Measurements from ENCODE around the gene RNF150.
A peak's percentile ranks its signal among the peaks of the same experiment; 100 is the strongest.

Gene RNF150

DNA sequence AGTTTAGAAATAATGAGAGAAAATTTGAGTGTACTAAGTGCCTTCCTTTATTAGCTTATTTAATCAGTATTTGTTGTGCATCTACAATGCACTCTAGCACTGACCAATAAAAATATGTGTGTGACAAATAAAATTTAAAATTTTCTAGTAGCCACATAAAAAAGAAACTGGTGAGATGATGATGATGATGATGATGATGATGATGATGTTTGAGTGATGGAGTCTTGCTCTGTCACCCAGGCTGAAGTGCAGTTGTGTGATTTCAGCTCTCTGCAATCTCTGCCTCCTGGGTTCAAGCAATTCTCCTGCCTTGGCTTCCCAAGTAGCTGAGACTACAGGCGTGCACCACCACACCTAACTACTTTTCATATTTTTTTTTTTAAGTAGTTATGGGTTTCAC, 110.2 kb downstream of the RNF150 start:
- DNase-seq (ENCODE audit: low spot score), result no peak

DNA sequence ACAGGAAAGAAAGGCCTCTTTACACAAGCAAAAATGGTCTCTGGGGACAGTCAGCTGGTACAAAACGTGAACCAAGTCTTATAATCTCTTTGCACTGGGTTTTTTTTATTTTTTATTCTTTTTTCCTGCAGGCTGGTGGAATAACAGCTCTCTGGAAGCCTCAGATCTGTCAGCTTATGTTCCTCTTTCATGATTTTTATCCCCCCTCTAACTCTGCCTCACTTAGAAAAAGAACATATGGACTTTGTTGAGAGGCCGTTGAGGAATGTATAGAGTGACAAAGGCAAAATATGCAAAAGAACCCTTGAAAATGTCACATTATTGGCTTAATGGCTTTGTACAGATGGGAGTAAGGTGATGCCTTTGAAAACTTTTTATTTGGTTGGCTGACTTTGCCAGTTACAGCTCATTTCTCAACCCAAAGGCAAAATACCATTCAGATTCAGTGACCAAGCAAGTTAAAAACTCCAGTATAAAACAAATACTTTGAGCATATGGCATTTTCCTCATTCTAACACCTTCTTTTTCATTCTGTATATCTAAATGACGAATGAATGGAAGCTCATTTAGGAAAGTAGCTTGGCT, 111.1 kb downstream of the RNF150 start:
- no peak for DNase-seq (ENCODE audit: low spot score)

DNA sequence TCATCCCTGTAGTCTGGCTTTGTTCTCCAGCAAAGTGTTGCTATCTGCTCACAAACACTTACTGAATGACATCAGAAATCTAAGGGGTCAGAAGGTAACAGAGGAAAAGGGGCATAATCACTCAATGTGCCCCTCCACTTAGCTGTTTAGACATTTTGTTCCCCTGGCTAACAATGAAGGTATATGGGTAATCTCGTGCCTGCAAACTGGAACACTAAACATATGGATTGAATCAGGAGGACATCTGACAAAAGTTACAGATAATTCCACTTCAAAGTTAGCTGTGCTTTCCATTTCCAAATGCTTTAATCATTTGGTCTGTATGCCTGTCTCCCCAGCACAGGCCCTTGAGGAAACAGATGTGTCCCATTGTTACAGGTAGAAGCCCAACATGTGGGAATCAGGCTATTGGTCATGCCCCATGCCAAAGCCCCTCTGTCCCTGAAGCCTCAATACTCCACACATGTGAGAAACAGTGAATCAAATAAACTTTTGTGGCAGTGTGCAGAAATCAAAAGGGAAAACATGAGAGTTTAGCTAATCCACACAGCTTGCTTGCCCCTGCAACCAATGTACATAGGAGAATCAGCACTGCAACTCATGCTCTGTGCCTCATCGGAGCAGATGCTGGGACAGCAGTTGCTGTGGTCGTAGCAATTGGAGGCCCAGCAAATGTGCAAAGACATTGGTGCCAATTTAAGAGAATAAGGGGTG, 111.7 kb downstream of the RNF150 start:
- DNase-seq (ENCODE audit: low spot score), result no peak

DNA sequence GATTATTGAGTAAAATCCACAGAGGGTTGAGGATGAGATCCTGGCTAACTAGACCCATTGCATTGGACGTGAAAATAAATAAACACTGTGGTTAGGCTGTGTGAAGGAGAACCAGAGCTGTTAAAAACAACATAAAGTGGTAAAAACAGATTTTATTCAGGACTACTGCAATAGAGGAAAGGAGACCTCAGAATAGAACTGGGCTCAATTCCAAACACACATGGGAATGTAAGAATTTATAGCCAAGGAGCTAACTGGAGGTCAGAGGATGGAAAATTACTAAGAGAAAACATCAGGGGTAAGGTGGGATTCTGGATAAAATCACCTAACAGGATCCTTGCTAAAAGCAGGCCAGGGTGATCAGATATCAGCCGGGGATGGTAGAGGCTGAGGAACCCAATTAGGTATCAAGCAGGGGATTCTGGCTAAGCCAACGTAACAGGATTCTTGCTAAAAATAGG, 112.4 kb downstream of the RNF150 start:
- DNase-seq (ENCODE audit: low spot score), result no peak

DNA sequence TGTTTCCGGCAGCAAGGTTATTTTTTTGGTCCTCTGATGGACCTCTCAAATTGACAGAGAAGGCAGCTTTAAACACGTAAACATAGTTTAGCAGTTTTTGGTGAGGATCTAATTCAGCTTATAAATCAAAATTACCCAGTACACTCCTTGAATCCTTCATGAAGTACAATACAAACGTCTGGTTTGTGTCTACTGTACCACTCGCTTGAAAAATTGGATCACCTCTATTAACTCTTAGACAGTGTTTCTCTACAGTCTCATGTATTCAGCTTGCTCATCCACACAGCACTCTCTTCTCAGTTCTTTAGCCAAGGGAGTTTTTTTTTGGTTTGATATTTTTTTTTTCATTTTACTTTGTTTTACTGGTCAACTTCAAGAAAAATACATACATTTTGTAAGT, 113.5 kb downstream of the RNF150 start:
- DNase-seq (ENCODE audit: low spot score), result no peak

DNA sequence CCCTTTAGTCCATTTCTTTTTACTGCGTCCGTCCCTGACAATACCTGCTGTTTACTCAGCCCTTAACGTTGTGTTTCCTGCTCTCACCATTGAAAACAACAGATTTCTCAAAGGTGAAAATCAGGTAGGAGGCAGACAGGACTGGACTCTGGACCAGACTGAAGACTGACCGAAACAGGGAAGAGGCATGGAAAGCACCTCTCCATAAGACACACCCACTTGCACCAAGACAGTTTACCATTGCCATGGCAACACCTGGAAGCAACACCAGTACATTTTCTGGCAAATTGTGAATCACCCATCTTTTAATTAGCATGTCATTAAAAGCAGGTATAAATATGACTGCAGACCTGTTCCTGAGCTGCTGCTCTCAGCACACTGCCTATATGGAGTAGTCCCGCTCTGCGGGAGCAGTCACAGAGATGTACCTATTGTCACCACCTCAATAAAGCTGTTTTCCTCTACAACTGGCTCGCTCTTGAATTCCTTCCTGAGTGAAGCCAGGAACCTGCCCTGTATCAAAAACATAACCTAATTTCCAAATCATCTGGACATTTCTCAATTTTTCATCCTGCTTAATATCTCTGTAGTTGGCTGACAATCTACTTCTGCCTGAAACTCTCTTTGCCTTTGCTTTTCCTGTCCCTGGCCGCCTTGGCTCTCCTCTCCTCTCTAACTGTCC, 117.0 kb downstream of the RNF150 start:
- DNase-seq (ENCODE audit: low spot score), result no peak

DNA sequence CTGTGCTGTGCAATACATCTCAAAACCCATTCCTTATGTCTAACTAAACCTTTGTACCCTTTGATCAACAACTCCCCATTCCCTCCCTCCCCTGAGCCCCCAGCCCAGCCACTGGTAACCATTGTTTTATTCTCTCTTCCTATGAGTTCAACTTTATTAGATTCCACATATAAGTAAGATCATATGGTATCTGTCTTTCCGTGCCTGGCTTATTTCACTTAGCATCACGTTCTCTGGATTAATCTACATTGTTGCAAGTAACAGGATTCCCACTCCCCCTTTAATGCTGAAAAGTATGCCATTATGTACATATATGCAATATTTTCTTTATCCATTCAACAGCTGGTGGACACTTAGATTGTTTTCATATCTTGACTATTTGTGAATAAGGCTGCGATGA, 119.4 kb downstream of the RNF150 start:
- DNase-seq (ENCODE audit: low spot score), result no peak

DNA sequence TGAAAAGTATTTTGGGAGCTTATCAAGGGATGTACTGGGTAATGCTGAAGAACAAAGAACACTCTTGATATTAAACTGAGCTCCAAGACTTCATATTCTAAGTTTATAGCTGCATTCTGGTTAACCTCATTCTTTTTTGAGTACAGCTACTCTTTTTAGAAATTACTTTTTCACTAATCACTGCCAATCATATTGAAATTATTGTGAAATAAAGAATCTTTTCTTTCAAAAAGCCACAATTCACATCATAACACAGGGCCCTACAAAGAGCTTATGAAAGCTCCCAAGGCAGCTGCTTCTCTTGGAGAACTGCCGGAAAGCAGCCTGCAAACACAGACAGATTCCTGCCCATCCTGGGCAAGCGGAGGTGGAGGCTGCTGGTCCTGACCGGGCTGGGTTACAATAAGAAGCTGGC, 121.4 kb downstream of the RNF150 start:
- DNase-seq (ENCODE audit: low spot score), result no peak

DNA sequence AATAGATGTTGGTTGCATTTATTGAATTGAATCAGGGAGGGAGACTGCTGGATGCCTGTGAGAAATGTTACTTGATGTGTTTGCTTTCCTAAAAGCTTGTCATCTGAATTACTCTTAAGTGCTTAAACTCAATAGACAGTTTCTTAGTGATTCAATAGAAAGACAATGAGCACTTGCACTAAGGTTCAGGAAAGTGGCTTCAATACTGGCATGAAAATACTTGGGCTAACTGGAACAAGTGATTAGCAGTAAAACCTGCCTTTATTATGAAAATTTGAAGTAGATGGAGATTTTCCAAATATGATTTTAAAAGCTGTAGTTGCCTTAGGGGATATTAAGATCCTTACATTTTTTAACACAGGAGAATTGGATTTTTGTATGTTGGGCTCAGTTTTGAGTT, 123.3 kb downstream of the RNF150 start:
- no peak for DNase-seq (ENCODE audit: low spot score)

DNA sequence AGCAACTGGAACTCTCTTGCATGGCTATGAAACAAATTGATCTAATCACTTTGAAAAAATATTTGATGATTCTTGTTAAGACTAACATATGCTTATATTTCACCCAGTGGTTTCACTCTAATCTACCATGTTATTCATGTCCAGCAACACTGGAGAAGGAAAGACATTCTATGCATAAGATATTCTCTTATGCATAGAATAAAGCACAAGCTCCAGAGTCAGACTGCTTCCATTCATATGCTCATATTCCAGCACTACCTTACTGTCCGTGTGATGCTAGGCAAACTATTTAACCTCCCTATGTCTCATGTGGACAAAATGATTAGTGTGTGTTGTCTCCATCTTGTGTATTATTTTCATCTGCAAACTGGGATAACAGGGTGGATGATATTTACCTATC, 124.1 kb downstream of the RNF150 start:
- DNase-seq (ENCODE audit: low spot score), result no peak

DNA sequence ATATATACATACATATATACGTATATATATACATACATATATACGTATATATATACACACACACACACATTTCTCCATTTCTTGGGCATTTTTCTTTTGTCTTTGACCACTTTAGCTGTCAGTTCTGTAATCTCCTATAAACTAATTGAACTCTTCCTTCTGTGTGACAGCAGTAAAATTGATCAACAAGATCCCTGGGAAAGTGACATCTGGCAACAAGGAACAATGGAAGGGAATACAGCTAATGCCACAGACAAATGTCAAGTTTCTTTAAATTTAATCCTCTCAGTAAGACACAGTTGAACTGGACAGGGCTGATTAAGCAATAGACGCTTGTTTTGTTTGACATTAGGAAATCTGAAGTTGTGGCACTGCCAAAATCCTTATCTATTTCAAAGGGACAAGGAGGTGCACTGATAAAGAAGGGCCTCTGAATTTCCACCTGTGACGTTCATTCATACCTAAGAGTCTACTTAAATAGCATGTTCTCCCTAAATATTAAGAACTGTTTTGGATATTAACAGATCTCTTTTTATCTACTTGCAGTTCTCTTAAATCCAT, 126.9 kb downstream of the RNF150 start:
- DNase-seq (ENCODE audit: low spot score), result no peak

DNA sequence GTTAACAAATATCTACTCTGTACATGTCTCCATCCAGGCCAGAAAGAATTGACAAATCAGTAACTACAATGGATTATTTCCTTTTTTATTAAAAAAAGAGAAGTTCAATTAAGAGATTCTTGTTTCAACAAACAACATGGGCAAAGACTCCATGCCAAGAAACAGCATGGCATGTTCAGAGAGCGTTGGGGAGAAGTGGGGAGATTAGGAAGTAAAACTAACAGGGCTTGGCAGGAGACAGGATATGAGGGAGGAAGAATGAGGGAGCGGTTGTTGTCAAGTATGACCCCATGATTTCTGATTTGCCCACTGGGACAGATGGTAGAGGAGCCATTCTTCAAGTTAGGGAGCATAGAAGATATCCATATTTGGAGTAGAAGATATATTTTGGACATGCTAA, 128.4 kb downstream of the RNF150 start:
- DNase-seq (ENCODE audit: low spot score), result no peak

DNA sequence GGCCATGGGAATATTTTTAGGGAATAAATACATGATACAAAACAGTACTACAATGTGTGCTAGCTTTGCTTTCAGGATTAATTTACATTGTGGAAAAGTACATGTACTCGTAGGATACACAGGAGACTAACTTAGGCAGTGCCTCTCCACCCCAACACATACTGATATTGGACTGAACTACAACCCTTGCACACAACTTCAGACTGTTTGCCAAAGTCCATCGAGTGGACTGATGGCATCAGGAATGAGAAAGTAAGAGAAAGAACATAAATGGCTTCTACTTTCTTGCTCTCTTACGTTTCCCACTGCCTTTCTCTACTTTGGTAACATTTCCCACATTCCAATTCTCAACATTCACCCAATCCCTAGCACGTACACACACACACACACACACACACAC, 130.1 kb downstream of the RNF150 start:
- no peak for DNase-seq (ENCODE audit: low spot score)

DNA sequence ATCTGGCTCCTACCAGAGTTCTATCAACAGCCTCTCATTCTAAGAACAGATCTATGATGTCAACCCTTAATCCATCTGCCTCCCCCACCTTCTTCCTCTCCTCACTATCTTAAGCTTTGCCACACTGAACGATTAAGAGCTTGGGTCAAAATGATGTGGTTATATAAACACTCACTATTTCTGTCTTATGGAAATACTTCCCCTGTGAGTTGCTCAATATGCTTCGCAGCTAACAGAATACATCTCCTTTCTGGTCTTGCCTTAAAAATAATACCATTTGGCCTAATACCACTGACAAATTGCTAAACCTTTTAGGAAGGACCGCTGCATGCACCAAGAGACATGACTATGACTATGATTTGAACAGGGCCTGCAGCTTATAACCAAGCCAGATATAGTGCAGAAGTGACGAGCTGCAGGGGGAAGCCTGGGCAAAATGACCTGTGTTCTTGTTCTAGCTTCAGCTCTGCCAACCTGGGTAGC, 130.9 kb downstream of the RNF150 start:
- DNase-seq (ENCODE audit: low spot score), result peak; percentile 53

DNA sequence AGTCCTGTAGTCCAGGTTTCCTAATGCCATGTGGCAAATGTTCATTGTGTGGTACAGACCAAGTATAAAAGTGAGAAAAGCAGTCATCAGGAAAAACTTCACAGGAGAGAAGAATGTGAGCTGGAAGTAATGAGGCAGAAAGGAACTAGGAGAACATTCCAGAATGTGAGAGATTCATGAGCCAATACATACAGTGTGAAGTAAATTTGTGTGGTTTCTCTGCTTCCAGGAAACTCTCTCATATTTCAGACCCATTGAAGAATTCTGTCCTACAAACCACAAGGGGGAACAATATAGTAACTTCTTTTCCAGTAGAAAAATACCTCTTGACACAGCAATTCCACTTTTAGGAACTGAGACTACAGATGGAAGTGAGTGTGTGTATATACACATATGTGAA, 136.5 kb downstream of the RNF150 start:
- DNase-seq (ENCODE audit: low spot score), result no peak

DNA sequence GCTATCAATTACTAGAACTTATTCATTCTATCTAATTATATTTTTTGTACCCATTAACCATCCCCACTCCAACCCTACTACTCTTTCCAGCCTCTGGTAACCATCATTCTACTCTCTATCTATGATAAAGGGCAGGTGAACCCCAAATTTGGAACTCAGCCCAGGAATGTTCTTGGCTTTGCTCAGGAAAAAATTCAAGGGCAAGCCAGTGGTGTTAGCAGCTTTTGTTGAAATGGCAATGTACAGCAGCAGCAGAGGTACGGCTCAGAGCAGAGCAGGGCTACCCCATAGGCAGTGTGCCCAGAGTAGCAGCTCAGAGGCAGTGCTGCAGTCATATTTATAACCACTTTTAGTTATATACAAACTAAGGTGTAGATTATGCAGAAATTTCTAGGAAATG, 138.2 kb downstream of the RNF150 start:
- no peak for DNase-seq (ENCODE audit: low spot score)

DNA sequence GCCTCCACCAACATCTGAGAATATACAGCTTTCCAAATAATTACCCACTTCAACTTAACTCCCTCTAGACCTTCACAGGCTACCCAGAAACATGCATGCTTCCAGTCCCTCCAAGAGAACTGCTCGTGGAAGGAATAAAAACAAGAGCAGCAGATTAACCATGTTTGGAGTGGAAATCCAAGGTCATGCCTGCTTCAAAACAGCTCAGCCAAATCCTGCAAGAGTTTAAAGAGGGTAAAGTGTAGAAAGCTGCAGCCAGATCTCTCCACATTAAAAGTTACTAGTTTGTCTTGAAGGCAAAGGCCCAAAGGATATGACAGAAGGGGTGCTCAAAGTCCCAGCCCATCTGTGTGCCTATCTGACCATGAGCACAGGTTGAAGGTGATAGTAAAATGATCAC, 139.3 kb downstream of the RNF150 start:
- no peak for DNase-seq (ENCODE audit: low spot score)

DNA sequence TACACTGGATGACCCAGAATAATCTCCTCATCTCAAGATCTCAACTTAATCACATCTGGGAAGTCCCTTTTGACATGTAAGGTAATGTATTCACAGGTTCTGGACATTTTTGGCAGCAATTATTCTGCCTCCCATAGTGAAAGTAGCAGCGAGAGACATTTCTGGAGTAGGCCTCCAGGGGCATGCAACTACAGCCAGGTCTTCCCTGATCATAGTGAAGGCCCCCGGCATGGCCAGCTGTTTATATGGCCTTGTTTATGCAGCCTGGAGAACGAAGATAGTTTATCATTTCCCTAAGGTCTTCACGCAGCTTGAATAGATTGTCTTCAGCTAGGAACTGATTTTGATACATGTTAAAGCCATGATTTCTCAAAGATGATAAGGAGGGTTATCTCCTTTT, 139.9 kb downstream of the RNF150 start:
- no peak for DNase-seq (ENCODE audit: low spot score)

DNA sequence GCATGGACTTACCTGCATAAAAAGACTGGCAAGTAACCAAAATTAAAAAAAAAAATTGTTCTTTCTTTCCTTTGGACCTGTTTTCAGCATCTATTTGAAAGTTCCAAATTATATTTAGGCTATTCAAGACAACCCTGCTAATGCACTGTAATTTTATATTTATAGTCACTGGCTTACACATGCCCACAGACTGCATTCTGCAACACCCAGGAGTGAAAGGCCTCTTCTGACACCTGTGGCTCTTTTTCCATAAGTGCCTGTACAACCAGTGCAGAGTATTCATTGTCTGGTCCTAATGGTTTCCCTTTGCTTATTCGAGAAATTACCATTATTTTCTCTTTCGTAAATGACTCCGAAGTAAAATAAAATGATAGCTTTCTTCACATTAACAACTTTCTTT, 143.3 kb downstream of the RNF150 start:
- no peak for DNase-seq (ENCODE audit: low spot score)

DNA sequence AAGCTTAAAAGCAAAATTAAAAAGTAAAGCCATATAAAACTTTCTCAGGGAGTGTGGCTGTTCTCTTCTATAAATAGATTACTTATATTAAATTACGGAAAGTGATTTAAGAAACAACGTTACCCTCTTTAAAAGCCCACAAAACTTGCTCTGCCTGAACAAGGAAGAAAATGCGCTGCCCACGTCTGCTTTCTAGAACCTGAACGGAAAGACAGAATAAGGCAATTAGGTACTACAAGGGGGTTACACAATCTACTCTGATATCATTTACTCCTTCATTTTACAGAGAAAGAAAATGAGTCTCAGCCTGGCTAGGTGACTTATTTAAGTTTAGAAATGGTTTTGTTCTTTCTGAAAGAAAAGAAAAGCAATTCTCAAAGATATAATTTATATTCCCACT, 147.2 kb downstream of the RNF150 start:
- peak; percentile 65 for DNase-seq (ENCODE audit: low spot score)

DNA sequence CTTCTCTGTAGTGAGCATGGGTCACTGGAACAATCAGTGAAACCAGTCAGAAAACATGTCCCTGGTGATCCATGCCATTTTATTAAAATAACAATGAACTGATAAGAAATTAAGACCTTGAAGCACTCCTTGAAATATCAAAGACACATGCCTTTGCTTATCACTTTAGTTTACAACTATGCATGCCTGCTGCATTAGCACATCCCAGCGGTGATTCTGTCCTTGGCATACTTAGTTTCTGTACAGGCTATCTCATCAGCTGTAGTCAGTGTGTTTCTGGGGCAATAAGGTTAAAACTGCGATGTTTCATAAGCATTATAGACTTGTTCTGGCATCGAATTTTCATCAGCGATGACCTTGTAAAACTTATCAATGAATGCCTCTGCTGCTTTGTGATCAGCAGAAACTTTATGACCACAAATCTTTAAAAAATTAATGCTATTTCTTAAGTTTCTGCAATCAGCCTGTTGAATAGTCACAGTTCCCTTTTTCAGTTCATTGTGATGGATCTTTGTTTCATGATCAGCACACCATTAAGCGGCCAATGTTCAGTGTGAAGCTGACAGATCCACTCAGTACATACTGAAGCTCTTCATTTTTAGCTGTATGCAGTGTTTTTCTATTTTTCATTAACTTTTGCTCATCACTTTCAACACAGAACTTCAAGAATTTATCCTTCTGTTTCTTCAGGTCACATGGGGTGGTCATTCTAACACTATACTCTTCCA, 150.5 kb downstream of the RNF150 start:
- no peak for DNase-seq (ENCODE audit: low spot score)

All from putamen (tissue), 1 donor.